Kidney capillary endothelial cell (primary cell): Measurements from ENCODE around the gene MCM3AP.

Source experiments
- DNase-seq: peaks from one replicate; pipeline ENCODE4 v3.0.0-alpha.2; 2018; ENCODE audit warnings: low spot score

MCM3AP gene

DNA sequence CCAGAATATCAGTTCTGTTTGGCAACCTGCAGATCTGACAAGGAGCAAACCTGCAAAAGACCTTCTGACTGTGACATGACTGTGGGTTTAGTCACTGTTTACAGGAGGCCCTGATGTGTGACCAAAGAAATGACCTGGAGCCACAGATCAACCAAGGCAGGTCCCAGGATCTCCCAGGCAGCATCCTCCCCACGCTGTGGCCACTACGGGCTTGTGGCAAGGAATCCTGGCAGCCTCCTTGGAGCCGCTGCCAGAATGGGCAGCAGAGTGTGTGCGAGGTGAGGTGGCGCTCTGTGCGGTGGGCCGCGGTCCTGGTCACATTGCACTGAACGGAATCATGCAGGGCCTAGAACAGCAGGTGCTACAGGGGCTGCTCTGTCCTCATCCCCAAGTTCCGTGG is 15.9 kb downstream of the MCM3AP start:
- DNase-seq, result no peak

DNA sequence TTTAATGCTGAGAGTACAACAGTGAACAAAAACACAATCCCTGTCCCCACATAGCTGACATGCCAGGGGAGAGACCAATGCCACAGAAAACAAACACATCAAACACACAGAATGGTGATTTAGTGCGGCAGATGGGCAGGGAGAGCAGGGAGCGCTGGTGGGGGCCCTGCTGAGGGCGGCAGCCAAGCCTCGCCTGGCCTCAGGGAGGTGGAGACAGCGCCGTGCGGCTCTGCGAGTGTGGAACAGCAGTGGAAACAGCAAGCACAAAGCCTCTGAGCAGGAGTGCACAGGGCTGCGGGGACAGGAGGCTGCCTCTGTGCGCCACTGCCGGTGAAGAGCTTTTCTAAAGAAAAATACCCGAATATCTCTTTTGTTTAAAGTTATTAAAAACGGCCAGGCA is 17.0 kb downstream of the MCM3AP start:
- no peak for DNase-seq

DNA sequence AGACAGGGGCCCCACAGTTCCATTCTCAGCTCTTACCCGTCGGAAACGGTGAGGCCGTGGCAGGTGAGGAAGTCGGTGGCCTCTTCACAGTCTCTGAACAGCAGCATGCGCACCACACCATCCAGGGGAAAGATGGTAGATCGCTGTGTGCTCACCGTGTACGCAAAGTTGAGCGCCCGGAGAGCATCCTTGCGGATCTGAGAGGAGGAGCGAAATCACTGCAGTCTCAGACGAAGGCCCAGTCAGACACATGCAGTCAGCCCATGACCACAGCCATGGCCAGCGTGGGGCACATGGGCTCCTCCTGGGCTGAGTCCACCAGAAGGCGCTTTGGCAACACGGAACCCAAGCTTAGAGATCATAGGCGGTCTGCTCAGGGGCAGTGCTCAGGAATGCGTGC is 18.5 kb downstream of the MCM3AP start:
- DNase-seq, result no peak

DNA sequence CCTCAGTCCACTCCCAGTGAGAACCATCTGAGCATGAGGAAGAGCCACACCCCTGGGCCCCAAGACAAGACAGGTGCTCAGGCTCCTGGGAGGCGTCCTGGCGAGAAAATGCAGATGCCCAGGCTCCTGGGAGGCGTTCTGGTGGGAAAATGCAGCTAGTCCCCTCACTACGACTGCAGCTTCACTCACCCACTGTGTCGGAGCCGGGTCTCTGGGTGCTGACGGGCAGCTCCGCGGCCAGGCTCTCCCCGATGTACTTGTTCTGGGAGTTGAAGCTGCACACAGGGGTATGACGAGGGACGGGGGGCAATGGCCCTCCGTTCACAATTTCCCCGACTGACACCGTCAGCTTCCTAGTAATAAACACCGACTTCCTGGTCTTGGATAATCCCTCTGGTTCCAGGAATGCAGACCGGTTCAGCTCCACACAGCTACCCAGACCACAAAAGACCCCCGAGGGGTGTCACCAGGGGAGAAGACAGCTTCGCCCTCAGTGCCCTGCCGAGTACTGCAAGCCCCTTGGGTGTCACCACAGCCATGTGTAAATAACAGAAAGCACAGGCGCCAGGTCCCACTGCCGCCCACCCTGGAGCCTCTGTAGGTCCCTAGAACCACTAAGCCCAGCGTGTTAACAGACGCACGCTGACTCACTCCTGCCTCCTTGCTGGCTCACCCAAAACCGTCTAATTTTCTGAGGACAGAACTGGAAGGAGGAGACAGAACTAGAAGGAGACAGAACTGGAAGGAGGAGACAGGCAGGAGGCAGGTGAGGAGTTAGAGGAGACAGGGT is 19.5 kb downstream of the MCM3AP start:
- DNase-seq, result no peak

DNA sequence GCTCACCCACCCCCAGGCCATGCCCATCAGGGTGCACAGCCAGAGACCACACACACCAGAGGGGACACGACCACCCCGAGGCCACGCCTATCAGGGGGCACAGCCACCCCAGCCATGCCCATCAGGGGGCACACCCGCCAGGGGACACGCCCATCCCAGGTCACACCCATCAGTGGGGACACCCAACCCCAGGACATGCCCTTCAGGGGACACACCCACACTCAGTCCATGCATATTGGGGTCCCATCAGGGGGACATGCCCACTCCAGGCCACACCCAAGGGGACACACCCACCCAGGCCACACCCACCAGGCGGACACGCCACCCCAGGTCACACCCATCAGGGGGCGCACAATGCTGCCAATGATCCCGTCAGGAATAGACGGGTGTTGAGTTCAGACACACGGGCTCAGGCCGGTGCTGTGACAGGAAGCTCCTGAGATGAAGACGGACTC is 20.7 kb downstream of the MCM3AP start:
- DNase-seq, result no peak

DNA sequence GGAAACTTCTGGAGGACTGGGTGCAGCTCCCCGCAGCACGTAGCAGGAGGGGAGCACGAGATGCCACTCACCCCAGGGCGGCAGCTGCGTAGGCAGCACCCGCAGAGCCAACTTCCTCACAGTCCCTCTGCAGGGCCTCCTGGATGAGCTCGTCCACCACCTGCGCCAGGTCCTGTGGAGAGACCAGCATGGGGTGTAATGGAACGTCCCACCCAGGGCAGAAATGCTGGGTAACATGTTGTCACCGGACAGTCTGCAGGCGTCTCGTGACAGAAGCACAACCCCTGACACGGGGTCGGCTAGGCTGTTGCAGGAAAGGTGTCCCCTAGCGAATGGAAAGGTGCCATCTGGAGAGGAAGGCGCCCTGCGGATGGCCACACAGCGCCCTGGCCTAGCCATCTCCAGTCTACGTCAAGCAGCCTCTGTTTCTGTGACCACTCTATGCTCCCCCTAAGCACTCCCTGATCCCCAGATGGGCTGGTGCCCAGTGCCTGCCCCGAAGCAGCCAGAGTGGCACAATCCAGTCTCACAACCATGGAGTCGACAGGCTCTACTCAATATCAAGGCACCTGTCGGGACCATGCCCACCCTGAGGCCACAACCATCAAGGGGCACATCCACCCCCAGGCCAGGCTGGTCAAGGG is 21.2 kb downstream of the MCM3AP start:
- DNase-seq, result no peak

DNA sequence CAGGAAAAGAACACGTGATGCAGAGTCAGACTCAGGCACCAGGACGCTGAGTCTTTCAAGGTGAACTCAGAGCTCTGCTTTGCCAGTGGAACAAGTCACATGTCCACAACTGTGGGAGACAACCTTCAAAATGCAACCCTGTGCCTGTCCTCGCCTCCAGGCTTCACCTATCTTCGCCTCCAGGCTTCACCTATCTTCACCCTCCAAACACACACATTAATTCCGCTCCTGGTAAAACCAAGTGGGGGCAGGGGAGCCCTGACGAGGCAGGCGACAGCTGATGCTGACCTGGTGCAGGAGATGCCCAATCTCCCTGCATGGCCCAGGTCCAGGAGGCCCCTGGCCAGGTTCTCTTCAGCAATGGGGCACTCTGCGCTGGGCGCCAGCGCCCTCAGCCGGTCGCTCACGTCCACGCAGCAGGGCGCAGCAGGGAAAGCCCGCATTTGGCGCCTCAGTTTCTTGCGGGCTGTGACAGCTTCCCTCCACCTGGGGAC is 28.9 kb downstream of the MCM3AP start:
- DNase-seq, result no peak

DNA sequence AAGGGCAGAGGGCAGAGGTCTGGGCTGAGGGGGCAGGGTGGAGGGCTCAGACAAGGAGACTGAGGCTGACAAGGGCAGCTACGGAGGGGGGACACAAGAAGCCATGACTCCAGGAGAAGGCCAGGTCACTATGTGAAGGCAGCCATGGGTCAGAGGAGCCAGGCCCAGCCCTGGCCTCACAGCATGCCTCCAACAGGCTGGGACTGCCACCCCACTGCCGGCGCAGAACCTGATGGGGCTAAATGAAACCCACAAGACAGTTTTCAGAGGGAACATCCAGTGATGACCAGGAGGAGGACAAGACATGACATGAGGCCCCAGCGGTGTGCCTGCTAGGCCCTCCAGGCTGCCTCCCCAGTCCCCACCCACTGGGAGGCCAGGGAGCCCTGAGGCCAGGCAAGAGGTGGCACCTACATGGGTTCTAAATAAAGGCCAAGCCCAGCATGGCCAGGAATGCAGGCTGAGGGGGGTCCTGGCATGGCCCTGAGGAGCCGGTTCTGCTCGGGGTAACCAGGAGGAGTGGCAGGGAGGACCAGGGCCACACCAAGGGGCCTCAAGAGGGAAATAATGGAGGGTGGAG is 29.6 kb downstream of the MCM3AP start:
- DNase-seq, result no peak

DNA sequence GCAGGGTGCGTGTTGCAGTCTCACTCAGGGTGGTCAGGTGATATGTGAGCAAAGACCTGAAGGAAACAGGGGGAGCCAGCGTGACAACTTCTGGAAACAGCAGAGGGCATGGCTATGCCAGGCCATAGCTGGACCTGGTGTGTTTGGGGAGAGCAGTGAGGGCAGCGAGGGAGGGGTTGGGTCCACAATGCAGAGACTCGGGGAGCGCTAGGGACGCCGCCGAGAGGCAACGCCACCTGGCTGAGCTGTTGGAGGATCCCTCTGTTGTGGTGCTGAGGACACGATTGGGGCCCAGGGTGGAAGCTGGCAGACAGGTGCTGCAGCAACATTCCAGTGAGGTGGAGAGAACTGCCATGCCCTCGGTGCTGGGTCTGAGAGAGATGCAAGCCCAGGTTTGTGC is 30.2 kb downstream of the MCM3AP start:
- DNase-seq, result no peak

DNA sequence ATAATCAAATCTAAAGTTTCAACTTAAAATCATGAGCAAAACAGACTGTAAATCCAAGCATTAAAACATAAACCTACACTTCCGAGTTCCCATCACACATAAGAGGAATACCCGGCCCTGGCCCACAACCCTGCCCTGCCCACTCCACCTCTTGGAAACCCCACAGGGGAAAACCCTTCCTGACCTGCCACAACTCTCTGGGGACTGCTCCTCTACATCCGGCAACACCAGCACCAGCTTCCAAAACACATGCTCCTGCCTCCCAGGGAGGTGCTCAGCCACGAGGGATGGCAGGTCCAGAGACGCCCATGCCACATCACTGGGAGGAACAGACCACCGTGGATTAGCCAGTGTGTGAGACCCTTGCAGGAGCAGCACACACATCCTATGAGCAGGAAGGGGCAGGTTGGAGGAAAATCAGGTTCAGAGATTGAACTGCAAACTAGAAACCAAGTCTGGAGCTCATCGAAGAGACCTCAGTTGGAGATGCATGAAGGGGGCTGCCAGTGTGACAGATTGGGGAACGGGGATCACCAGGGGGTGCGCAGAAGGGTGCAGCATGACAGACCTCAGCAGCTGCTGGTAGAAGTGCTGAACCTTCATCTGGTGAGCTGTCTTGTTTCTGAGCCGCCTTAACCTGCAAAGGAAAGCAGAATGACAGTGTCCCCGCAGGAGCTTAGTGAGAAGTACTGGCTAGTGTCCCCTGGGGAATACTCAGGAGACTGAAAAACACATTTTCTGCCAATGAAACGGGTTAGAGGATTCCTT is 31.0 kb downstream of the MCM3AP start:
- no peak for DNase-seq

DNA sequence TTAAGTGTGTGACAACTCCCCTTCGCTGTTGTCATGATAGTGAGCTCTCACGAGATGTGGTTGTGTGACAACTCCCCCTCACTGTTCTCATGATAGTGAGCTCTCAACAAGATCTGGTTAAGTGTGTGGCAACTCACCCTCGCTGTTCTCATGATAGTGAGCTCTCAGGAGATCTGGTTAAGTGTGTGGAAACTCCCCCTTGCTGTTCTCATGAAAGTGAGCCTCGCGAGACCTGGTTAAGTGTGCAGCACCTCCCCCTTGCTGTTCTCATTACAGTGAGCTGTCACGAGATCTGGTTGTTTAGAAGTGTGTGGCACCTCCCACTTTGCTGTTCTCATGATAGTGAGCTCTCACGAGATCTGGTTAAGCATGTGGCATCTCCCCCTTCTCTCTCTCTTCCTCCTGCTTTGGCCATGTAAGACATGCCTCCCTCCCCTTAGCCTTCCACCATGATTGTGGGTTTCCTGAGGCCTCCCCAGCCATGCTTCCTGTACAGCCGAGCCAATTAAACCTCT is 31.7 kb downstream of the MCM3AP start:
- no peak for DNase-seq

DNA sequence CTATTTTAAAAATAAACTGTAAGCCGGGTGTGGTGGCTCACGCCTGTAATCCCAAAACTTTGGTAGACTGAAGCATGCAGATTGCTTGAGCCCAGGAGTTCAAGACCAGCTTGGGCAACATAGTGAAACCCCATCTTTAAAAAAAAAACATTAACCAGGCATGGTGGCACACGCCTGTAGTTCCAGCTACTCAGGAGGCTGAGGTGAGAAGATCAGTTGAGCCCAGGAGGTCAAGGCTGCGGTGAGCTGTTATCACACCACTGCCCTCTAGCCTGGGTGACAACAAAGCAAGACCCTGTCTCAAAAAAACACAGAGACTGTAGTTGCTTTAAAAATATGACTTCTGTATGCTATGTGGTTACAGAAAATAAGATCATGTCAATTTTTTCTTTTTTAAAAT is 32.6 kb downstream of the MCM3AP start:
- DNase-seq, result no peak

DNA sequence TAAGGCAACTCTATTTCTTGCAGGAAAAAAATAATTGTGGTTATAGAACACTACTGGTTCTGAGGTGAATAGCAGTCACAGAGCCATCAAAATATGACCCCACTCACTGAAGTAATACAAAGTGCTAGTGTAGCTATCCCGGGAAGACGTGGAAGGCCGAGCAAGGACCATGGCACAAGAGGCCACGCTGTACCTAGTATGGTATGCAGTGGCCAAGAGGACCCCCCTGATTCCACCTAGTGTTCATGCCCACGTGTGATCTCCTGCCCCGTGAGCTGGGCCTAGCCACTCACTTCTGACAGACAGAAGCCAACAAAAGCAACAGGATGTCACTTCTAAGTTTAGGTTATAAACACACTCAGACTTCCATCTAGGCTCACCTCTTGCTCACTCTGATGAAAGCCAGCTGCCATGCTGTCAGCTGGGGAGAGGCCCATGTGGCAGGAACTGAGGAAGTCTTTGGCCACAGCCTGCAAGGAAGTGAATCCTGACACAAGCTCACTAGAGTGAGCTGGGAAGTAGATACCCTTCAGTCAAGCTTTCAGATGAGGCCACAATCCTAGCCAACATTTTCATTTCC is 35.2 kb downstream of the MCM3AP start:
- no peak for DNase-seq

DNA sequence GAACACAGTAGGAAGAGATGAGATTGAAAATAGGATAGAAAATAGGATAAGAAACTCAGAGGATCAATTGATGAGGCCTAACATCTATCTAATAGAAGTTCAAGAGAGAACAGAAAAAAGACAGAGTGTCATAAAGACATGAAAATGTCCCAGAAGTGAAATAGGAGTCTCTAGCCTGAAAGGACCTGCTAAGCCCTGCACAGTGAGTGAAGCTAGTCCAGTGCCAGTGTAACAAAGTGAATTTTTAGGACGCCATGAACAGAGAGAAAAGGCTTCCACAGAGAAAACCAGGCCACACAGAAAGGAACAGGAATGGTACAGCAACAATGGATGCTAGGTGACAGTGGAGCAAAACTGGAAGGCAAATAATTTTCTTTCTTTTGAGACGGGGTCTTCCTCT is 36.6 kb downstream of the MCM3AP start:
- DNase-seq, result no peak

DNA sequence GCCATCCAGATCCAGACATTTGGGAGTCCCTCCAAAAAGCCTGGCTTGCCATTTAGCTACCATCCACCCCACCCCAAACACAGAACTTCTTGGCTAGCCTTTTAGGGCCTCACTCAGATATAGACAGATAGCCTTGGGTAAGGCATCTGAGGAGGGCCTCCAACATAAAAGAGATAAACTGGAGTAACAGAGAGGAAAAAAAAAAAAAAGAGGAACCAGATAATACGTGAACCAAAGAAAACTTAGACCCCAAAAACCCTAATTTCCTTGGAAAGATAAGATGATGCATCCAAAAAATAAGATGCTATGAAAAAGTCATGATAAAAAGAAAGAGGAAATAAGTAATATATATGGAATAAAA is 37.0 kb downstream of the MCM3AP start:
- DNase-seq, result no peak

DNA sequence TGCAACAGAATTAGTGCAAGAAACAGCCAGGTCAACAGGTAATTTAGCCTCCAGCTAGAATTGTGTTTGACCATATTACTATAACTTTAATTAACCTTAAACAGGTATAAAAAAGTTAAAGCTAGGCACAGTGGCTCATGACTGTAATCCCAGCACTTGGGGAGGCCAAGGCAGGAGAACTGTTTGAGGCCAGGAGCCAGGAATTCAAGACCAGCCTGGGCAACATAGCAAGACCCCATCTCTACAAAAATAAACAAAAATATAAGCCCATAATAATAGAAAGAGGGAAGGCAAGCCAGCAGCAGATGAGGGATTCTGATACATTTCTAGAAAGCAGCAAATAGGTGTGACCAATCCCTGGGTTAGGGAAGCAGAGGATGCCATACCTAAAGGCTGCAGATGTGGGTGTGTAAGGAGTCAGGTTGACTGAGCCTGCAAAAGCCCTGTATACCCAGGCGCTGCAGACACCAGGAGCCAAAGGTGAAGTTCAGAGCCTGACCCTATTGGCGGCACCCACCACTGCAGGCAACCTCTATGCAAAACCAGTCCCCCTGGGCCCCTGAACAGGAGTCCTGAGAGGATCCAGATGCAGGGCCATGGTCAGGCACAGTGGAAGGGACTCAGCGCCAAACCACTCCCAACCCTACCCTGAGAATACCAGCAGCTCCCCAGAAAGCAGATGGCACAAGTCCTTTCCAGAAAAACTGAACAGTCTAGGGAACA is 37.6 kb downstream of the MCM3AP start:
- DNase-seq, result no peak

DNA sequence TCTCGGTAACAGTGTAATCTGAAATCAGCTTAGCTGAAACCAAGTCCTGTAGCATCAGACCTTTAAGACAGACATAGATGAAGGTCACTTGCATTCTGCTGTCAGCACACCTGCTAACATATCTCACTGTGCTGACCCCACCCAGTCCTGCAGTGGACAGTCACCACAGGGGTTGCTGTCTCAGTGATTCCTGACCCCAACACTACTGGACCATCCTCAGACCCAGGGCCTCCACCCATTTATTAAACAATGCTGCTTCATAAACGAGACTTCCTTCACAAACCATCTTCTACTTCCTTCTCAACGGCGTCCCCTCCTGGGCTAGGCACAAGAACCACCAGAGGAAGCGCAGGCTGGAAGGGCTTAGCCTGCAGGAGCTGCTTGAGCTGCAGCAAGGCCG is 39.1 kb downstream of the MCM3AP start:
- no peak for DNase-seq

DNA sequence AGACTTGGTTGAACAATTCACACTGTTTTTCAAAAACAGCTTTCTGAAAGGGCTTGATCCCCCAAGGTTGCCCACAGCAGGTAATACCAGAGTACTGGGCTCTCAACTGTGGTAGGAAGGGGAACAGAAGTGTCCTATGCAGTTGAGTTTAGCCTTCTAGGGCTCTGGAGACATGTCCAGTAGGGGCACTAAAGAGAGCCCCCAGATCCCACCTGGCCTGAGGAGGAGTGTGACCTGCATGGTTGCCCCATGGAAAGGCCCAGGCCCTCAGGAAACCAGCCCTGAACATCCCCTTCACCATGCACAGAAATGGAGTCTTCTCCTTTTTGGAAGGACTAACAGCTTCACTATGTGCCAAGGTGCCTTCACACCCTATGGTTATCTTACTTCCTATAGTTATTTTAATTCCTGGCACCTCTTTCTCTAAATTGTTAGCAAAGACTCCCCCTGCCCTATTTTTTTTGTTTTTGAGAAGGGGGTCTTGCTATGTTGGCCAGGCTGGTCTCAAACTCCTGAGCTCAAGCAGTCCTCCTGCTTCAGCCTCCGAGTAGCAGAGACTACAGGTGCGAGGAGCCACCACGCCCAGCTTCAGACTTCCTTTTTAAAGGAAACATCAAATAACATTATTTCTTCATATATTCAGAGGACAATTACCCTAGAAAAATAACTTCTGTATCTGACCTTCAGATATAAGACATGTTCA is 40.0 kb downstream of the MCM3AP start:
- DNase-seq, result no peak

DNA sequence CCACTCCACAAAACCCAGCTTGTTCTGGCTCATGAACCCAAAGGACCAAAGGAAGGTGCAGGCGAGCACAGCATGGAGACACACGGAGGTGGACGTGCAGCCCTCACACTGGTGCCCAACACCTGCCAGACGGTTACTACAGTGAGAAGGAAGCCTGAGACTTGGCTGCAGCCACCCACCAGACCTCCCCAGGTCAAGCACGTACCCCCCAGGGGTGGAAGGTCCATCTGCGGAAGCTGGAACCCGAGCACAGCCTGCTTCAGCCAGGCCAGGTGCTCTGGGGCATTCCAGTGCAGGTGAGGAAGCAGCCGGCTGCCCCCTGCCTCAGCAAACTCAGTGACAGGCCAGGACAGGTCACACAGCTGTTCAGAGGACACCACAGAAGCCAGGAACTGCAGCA is 40.8 kb downstream of the MCM3AP start:
- DNase-seq, result no peak

DNA sequence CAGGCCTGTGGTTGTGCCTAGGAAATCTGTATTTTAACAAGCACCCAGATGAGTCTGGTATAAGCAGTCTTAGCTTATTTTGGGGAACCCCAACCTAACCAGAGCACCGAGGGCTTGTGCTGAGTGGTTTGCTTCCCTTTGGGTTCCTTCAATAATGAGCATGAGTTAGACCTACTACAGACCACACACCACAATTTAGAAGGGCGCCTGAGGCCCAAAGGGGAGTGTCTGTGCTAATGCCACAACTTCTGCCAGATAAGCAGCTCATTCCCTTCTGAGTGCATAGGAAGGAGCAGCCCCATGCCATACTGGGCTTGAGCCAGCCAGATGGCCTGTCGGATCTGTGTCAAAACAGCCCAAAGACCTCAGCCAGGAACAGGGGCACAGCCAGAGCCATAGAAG is 41.5 kb downstream of the MCM3AP start:
- no peak for DNase-seq

DNA sequence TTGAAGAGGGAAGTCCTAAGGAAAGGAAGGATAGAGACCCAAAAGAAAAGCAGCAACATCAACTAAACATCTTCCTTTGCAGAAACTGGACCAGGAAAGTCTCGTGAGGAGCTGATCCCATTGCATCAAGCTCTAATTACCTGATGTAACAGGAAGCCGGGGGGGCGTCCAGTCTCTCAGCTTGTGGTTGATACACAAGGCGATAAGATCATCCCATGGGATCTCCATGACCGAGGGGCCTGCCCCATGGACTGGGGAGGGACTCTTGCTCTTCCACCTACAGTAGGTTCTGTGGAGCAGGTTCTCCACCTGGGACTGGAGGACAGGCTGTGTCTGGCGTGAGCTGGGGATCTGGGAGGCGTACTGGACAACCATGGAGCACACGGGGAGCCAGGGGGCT is 42.1 kb downstream of the MCM3AP start:
- DNase-seq, result no peak
